Sigmoid colon (tissue), 7 donors: ENCODE results near the gene MTA3. TPM values are rescaled to one million over a fixed set of nuclear protein-coding genes. Genes with fewer than 3 reads are reported as not detected.

Experiments
- polyA plus RNA-seq, 3 donors: library from polyadenylated mRNA; stranded (reverse); fragments of 200-250 nt; gene quantifications; one replicate each; pipeline ENCODE4 v1.2.3, GENCODE V29; 2013
- small RNA-seq, 3 donors: library from RNA; depleted of rRNA; stranded (forward); fragments of <200 nt; gene quantifications; one replicate each; pipeline ENCODE3, GENCODE V24; 2016
- total RNA-seq, 4 donors: library from RNA; depleted of rRNA; stranded (reverse); fragments of >200 nt; gene quantifications; one replicate each; pipeline ENCODE4 v1.1.0, GENCODE V29; 2016
- donor health status: healthy with polysubstance abuse.
- donor health status: Bipolar disorder and iron deficiency.
- donor health status: healthy.

MTA3 gene
- total and polyA plus RNA-seq, 7 donors, result 24.5 to 53.2 (median 33.9) TPM

Small RNAs within 50 kb of the gene (small RNA-seq; reads per million reads assigned to genes)
- 0 reads per million in 3 donors for gene AC074375.1
- gene RNU6-137P, result 0 reads per million in 3 donors

Other genes starting within 250 kb of the MTA3 start
- 100 to 1,000 TPM; 149 to 209 (median 172) TPM for gene COX7A2L, start 207.4 kb upstream of the MTA3 start, total RNA-seq
- 100 to 1,000 TPM; 149 to 270 (median 219) TPM for gene COX7A2L, start 207.4 kb upstream of the MTA3 start, polyA plus RNA-seq
- 1 to 10 TPM in 1 of 4 donors, under 1 TPM in 3; 0.55 to 1.8 (median 0.89) TPM for gene KCNG3, start 74.7 kb upstream of the MTA3 start, total RNA-seq
- under 1 TPM in 2 of 3 donors, not detected in 1; 0.23 to 0.63 TPM for gene KCNG3, start 74.7 kb upstream of the MTA3 start, polyA plus RNA-seq
- 1 to 10 TPM in 1 of 4 donors, under 1 TPM in 3; 0.33 to 2.6 (median 0.59) TPM for gene OXER1, start 195.5 kb downstream of the MTA3 start, total RNA-seq
- gene OXER1, start 195.5 kb downstream of the MTA3 start, polyA plus RNA-seq, result 1 to 10 TPM in 2 of 3 donors, not detected in 1; 1.8 to 3.0 TPM
- gene HAAO, start 224.0 kb downstream of the MTA3 start, total RNA-seq, result 1 to 10 TPM; 2.5 to 5.6 (median 3.5) TPM
- 10 to 100 TPM in 2 of 3 donors, 1 to 10 TPM in 1; 8.3 to 37.9 (median 12.6) TPM for gene HAAO, start 224.0 kb downstream of the MTA3 start, polyA plus RNA-seq